Stimulated activated CD4-positive, alpha-beta T cell treated with anti-CD3 and anti-CD28 coated beads, TNF-alpha, amount 100 ng/mL, for 4 hours (primary cell): ENCODE data around the gene COL23A1.
"Not testable (repeated sequence)": the region's sequence is repeated elsewhere in the genome, so short reads cannot be mapped to it uniquely, and the experiment has no call there.

Experiments
- DNase-seq, 3 experiments: peaks; one replicate each; pipeline ENCODE4 v3.0.0-alpha.2; 2020; ENCODE audit warnings: low read depth in 3 of 3

The COL23A1 gene

DNA sequence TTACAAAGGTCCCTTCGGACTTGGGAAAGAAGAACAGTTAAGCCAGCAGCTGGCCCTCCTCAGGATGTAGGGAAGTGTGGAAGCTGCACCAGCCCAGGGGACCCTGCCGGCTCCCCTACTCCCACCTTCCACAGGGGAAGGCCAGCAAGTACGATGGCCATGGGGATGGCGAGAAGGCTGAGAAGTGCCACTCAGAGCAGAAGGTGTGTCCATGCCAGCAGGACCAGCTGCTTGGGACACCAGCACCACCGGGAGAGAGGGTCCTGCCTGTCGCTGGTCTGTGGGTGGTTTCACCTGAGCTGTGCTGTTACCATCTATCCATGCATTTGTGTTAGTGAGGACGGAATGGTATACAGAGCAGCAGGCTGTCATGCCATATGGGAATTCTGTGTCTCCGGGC, 209.0 kb downstream of the COL23A1 start:
- DNase-seq = no peak

DNA sequence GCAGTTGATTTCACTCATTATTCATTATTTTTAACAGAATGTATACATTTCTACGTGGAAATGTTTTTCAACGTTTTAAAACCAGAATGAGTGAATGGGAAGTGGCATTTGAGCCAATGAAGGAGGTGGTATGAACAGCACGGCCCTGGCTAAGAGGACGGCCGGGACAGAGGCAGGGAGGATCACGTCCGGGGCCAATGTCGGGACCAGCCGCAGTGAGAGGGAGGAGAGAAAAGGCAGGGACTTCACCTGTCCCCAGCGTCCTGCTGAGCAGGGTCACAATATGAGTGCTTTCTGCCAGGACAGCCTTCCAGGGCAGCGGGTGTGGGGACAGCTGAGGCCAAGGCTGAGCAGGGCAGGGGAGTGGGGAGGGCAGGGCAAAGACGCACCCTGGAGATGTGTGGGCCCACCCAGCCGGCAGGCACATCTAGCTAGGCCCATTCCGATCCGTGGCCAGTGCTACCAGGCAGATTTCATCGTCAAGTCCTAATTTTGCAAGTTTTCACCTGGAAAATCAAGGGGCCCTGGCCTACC, 209.6 kb downstream of the COL23A1 start:
- DNase-seq = no peak

DNA sequence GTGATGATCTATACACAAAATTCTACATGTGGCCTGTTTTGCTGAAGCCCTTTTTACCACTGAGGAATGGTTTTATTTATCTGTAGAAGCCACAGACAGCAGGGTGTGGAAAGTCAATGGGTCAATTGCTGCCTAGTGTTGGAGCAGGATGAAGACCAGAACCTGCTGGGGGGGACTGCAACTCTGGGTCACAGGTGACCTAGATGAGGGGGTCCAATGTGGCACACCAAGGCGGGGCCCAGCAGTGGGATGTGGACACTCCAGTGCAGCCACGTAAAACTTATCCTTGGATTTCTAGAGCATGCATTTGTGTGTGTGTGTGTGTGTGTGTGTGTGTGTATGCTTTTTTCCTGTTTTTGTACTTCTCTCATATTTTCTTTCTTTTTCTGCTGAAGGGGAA, 210.1 kb downstream of the COL23A1 start:
- no peak for DNase-seq

DNA sequence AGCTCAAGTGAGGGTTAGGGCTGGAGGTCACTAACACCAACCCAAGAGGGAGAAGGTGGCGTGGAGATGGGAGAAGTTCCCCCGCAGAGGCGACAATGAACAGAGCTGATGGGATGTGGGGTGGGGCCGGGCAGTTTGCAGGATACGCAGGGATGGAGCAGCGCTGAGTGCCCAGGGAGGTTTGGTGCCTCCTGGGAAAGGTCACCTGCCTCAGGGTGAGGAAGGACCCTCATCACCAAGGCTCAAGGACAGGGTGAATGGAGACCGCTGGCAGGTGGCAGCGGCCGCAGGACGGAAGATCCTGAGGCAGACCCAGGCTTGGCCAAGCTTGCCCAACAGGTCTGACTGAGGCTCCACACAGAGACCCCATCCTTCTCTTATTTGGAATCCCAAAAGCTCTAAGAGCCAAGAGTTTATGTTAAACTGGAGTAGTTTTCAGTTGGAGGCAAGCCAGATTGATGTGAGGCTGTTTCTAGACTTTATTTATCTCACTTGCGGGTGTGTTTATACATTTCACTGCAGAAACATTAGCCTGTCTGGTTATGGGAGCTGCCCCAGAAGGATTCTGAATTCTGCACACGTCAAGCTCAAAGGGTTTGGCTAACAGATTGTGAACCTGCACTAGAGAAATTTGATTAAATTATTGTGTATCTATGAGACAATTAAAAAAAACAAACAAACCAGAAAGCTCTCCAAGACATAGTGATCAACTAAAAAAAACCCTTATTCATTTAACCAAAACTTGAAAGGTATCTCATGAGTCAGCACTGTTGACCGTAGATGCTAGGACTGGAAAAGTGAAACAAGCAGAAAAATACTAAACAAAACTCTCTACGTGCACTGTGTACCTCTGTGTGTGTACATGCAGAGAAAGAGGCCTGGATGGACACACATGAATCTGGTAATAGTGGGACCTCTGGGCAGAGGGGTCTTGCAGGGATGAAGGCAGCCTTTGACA, 211.4 kb downstream of the COL23A1 start:
- DNase-seq = no peak

DNA sequence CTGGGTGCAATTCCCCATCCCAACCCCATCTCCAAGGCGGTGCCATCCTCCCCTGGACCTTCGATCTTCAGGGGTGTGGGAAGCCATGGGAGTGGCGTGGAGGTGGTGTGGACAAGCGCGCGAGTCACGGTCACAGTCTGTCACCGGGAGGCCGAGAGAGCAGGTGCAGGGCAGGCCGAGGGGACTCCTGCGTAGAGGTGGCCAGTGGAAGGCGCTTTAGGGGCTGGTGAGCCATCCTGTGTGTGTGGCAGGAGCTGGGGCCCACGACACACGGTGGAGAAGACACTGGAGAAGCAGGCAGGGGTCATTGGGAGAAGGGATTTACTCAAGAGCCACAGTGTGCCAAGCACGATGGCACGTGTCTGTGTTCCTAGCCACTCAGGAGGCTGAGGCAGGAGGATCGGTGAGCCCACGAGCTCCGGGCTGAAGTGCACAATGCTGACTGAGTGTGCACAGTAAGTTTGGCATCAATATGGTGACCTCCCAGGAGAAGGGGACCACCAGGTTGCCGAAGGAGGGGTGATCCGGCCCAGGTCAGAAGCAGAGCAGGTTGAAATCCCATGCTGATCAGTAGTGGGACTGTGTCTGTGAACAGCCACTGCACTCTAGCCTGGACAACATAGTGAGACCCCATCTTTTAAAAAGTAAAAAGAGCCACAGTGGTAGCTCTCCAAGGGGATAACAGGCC, 212.5 kb downstream of the COL23A1 start:
- DNase-seq = no peak

DNA sequence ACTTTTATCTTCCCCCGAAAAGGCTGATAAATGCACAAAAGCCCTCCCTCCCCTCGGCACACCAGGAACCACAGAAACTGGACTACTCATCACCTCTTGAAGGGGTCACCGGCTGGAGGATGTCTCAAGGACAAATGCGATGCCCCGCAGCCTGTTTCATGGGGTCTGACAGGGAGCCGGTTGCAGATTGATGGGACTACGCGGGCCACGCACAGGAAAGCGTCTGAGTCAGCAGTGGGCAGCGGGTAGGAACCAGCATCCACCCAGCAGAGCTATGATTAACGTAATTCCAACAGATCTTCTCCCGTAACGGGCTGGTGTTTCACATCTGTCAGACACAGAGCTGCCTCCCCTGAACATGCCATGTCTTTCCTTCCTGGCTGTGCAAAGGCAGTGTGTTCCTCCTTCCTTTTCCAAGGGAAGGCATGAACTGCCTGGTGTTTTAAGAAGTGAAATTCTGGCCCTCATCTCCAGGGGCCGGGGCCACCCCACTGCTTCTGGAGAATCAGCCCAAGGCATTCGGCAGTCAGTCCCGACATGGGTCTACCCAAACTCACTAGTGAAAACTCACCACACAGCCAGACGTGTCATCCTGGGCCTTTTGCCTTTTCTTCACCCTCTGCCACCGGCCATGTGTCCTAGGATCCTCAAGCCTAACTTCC, 213.1 kb downstream of the COL23A1 start:
- no peak for DNase-seq

DNA sequence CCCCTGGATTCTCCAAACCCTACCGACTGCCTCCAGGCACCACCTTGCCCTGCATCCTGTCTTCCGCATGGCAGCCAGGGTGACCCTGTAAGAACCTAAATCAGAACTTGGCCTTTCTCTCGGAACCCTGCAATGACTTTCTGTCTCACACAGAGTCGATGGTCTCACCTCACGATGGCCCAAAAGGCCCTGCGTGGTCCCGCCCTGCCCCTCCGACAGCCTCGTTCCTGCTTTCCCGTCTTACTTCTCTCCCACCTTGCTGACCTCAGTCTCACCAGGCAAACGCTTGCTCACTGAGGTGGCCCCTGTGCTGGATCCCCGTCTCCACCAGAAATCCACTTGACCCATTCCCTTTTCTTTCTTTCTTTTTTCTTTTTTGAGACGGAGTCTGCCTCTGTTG, 214.8 kb downstream of the COL23A1 start:
- DNase-seq = no peak

DNA sequence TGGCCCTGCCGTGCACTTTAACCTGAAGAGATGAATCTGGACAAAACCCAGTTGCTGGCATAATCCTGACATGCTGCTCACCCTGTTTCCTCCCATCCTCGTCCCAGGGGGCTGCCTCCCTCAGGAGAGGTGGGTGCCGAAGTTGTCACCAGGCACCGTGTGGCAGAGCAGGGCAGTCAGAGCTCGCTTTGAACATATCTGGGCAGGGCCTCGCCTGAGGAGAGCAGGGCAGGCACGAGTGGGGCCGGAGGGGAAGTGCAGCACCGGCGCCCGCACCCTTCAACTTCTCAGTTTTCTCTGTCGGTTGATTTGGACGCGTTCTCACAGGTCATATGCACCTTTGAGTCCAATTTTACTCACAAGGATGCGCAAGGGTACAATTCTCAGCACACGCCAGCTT, 216.5 kb downstream of the COL23A1 start:
- DNase-seq = no peak

DNA sequence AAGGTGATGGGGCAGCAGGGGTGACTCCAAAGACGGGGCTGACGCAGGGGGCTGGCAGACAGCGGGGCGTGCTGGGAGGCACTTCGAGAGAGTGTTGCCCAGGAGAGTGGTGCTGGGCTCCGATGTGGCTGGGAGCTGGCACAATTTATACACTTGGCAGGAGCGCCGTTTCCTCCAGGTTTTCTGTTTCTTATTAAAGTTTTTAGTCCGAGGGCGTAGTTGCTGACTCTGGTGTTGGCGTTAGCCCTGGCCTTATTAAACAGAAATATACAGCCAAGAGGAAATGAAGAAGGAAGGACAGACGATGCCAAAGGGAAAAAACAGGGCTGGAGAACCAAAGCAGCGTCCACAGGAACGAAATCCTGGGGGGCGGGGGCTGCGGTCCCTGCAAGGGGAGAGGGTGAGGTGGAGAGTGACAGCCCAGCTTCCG, 218.0 kb downstream of the COL23A1 start:
- no peak for DNase-seq

DNA sequence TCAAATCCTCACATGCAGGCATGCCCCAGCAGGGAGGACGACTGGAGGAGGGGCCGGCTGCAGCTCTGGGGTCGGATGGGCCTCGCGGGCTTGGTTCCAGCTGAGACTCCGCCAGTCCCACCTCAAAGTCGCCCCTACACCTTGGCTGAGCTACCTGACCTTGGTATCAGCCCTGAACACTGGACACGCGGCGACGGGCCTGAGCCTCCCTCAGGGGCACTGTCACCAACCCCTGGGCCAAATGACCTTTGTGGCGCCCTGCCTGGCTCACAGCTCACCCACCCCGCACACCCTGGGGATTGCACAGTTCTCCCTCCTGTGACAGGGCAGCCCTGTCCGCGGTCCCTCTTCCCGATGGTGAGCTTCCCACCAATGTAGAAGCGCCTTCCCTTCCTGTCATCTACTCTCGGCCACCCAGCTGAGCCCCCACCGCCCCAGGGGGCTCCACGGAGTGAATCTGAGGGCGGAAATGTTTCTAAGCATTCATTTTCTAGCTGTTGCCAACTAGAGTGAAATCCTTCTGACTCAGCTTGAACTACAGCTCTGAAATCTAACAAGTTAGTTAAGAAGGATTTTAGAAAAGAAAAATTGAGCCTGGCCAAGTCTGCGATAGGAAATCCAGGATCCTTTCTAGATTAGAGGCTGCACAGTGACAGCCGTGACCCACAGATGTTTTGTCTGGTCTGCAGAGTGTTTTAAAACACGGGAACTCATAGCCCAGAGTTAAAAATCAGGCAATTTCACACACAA, 218.7 kb downstream of the COL23A1 start:
- DNase-seq = no peak

DNA sequence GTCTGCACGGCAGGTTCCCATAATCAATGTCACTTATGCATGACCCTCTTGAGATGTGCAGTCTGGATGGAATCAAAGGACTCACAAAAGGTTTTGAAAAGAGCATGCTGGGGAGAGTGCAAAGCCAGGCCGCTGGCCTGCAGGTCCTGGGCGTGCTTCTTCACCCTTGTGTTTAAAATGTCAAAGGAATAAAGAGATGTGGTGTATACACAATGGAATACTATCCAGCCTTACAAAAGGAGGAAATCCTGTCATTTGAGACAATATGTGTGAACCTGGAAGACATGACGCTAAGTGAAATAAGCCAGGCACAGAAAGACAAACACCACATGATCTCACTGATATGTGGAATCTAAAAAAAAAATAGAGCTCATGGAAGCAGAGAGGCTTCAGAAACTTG, 220.1 kb downstream of the COL23A1 start:
- no peak for DNase-seq

DNA sequence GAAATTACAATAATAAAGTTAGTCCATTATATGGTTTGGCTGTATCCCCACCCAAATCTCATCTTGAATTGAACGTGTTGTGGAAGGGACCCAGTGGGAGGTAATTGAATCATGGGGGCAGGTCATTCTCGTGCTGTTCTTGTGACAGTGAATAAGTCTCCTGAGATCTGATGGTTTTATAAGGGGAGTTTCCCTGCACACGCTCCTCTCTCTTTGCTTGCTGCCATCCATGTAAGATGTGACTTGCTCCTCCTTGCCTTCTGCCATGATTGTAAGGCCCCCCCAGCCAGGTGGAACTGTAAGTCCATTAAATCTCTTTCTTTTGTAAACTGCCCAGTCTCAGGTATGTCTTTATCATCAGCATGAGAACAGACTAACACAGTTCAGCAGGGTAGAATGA, 220.7 kb downstream of the COL23A1 start:
- not testable (repeated sequence) for DNase-seq

DNA sequence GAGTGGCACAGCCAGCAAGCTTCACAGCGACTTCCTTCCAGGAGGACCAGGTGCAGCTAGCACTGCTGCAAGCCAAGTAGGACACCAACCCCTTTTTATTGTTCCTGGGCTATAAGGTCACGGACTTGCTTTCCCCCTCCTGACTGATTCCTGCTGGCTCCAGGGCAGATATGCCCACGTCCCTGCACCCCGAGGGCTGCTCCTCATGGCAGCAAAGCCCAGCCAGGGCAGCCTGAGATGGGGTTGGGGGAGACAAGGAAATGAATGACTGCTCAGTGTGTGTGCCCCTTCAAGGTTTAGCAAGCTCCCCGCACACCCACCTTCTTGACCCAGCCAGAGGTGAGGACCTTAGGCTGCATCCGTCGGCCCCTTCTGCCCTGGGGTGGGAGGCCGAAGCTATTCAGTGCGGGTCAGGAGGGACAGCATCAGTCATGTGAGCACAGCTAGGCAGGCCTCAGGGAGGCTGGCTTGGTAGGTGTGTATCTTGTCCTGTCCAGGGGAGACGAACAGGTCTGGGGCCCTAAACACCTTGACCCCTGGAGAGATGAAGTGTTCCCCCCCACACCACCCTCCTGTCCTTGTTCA, 221.4 kb downstream of the COL23A1 start:
- DNase-seq = no peak

DNA sequence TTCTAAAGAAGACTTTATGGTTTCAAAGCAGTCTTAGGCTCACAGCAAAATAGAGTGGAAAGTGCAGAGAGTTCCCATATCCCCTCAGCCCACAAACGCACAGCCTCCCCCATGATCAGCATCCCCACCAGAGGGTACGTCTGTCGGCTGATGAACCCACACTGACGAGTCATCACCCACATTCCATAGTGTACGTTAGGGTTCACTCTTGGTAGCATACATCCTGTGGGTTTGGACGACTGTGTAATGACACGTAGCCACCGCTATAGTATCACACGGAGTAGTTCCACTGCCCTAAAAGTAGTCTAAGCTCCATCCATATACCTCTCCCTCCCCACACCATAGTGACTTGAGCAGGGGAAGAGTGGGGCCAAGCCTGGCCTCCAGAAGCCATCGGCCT, 221.9 kb downstream of the COL23A1 start:
- DNase-seq = no peak

DNA sequence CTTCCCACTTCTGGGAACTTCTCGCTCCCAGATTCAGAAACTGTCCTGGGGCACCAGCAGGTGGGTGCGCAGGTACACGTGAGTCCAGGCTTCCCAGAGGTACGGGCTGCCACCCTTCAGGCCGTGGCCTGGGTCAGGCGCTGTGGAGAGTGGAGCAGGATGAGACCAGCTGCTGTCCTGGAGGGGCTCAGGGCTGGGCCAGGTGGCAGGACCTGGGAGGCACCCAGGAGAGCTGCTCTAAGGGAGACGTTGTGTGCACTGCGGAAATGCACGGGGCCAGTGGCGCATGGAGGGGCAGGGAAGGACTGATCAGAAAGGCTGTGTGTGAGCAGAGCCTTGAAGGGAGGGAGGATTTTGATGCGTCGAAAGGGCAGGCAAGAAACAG, 222.5 kb downstream of the COL23A1 start:
- no peak for DNase-seq

DNA sequence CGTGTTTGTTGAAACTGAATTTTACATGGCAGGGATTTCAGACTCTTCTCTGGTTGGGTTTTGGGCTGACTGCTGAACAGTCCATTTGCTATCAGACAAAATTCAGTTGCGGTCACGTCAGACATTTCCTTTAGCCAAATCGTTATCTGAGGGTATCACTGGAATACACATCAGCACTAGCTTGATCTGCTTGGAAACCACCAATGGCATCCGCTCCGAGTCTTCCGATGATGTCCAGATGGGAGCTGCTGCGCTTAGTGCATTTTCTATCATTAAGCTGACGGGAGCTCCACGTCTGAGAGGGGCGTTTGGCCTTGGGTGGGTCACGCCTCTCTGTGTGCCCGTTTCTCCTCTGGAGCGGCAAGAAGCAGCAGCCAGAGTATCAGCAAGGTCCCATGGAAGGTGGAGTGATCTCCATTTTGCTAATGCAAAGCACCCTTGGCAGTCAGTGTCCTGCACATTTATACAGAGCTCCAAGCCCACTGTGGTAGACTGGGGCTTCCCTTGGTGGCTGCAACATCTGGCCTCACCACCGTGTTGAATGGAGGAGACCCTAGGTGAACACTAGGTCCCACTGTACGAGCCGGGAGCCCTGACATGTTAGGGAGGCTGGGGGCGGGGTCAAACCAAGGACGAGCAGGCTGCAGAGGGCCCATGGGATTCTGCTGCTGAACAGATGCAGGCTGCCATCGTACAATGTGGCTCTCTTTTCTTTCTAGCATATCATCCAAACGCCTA, 223.0 kb downstream of the COL23A1 start:
- no peak for DNase-seq

DNA sequence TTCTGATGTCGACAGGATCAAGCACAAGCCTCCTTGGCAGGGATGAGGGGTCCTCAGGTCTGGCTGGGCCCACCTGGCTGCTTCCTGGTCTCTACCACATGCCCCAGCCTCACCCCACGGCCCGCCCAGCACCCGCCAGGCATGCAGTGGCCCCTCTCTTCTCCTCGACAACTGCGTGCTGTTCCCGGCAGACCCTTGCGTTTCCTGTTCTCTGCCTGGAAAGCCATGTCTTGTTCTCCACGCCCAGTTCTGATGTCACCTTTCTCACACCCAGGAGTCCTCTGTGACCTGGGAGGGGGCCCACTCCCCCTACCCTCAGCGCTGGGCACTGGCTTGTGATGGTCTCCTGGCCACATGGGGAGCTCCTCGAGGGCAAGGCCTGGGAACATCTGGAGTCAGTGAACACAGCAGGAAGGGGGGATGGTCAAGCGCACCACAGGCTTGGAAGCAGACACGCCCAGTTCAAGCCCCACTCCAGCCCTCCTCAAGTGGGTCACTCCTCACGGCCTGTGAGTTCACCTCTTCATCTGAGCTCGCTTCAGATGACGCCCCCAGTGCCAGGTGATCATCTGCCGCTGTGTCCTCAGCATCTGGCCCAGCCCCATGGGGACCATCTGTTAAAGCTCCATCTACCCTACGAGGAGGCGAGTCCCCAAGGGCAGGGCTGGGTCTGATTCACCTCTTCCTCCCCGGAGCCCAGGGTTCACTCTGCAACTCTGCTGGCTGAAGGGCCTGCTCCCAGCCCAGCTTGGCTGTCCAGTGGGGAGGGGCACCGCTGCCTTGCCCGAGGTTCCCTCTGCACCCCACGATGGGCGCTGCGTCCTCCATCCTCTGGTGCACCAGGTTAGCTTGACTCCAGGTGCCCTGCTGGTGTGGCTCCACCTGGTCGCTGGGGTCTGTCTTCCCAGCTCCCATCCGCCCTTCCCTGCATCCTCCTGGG, 224.4 kb downstream of the COL23A1 start:
- no peak for DNase-seq

DNA sequence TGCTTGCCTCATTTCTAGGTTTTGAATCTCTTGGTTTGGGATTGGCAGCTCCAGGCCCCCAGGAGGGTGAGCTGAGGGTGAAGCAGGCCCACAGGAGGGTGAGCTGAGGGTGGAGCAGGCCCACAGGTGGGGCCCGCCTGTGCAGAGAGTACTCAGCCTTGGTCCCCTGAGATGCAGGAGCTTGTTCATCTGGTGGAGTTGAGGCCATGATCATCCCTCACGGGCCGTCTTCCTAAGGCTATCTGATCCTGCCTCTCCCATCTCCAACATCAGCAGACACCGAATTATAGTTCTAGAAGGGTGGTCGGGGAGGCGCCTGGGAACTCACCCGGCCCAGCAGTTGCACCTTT, 225.9 kb downstream of the COL23A1 start:
- DNase-seq = no peak

DNA sequence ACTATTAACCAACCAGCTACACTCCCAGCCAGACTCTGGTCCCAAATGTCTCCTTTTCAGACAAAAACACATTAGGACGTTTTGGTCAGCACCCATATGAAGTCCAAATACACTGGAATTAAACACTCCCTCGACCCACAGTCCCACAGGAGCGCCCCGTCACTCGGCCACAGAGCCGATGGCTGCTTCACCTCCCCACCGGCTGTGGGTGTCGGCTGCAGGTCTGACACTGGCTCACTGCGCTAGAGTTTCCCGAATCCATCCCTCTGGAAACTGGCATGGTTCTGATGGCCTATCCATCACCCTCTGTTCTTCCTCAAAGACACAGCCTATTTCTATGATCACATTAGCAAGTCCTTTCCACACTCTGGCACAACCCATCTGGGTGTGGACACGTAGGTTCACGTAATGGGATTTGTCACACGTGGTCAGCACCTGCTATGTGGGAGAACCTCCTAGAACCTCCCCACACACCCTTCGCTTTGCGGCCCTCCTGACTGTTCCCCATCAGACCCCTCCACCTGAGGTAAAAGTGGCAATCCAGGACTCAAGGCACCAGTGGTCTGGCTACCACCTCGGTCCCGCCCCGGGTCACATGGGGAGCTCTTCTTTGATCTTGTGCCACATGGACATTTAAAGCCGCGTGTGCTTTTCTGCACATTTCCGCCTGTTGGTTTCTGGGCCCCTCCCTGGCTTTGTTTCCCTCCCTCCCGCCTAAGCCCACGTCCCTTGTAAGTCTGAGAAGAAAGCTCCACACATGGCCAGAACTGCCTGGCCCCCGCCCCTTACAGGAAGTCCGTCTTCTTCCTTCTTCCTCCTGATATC, 226.5 kb downstream of the COL23A1 start:
- DNase-seq = no peak
